GM18861 (cell line): ENCODE data around the gene VPS37D.
"Not testable (repeated sequence)": the region's sequence is repeated elsewhere in the genome, so short reads cannot be mapped to it uniquely, and the experiment has no call there.

ENCODE experiments used
- ATAC-seq: cut with Tn5 transposase; IDR thresholded peaks from one replicate; pipeline ENCODE4 v1.9.1; 2021; ENCODE audit not compliant: unreplicated experiment

The VPS37D gene, protein sequence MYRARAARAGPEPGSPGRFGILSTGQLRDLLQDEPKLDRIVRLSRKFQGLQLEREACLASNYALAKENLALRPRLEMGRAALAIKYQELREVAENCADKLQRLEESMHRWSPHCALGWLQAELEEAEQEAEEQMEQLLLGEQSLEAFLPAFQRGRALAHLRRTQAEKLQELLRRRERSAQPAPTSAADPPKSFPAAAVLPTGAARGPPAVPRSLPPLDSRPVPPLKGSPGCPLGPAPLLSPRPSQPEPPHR

DNA sequence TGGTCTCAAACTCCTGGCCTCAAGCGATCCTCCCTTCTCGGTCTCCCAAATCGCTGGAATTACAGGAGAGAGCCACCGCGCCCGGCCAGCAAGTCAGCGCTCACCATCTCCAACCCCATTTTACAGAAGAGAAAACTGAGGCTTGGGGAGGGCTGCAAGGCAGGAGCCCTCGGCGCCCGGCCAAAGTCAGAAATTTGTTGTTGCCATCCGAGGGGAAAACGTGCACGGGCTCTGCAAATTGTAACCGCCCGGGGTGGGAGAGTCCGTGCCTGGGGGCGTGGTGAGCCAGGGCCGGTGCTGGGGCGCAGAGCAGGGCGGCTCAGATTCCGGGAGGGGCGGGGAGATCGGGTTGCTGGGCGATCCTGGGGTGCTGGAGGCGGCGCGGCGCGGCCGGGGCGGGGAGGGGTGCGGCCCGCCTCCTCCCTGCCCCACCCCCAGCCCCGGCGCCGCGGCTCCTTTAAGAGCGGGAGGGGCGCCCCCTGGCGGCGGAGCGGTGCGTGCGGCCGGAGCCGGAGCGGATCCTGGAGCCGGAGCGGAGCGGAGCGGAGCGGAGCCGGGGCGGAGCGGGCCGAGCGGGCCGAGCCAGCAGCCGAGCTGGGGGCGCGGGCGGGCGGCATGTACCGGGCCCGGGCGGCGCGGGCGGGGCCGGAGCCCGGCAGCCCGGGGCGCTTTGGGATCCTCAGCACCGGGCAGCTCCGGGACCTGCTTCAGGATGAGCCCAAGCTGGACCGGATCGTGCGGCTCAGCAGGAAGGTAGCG, at the start of gene VPS37D:
Gene VPS37D, plus strand, starts transcription at position 488 of the 759 bp plus-strand sequence. Its CDS starts 128 bp downstream, at position 616.
- ATAC-seq: peak; percentile 79

DNA sequence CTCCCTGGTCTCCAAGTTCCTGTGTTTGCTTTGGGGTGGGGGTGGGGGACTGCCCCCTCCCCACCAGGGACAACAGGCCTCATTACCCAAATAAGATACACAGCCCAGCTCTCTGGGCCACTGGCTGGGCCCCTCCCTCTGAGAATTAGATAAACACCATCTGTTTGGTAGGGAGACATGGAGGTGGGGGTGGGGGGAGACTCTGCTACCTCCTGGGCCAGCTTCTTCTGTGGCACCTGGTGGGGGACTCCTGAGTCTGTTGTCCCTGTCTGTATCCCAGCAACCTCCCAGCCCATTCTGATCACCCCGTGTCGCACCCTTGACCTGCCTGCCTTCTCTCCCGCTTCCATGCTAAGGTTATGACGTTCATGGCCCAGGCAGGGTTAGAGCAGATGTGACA, 49.1 kb upstream of the VPS37D start:
- ATAC-seq: no peak

DNA sequence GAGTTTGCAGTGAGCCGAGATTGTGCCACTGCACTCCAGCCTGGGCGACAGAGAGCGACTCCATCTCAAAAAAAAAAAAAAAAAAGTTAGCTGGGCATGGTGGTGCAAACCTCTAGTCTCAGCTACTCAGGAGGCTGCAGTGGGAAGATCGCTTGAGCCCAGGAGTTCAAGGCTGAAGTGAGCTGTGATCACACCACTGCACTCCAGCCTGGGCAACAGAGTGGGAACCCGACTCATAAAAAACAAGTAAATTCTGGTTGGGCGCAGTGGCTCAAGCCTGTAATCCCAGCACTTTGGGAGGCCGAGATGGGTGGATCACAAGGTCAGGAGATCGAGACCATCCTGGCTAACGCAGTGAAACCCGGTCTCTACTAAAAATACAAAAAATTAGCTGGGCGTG, 48.2 kb upstream of the VPS37D start:
- ATAC-seq: not testable (repeated sequence)

DNA sequence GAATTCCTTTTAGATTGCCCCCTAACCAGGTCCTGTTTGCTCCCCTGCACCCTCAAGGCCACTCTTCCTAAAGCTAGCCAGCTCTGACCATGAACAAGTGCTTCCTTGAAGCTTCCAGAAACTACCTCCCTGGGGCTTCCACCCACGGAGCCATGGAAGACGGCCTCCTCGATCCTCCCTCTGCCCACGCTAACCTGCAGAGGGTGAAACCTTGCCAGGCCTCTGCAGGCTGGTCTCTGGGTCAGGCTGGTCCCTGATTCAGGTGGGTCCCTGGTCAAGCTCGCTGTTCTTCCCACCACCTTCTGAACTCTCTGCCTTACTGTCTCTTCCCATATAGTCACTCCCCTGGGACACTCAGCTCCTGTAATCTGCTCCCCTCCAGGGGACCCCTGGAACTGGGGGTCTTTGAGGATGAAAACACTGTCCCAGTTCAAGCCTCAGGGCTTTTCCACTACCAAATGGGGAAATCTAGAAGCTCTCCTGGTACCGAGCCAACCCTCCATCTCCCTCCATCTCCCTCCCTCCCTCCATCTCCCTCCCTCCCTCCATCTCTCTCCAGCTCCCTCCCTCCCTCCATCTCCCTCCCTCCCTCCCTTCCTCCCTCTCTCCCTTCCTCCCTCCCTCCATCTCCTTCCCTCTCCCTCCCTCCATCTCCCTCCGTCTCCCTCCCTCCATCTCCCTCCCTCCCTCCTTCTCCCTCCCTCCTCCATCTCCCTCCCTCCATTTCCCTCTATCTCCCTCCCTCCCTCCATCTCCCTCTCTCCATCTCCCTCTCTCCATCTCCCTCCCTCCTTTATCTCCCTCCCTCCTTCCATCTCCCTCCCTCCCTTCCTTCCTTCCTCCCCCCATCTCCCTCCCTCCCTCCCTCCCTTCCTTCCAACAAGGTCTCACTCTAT, 46.2 kb upstream of the VPS37D start:
- ATAC-seq: no peak

DNA sequence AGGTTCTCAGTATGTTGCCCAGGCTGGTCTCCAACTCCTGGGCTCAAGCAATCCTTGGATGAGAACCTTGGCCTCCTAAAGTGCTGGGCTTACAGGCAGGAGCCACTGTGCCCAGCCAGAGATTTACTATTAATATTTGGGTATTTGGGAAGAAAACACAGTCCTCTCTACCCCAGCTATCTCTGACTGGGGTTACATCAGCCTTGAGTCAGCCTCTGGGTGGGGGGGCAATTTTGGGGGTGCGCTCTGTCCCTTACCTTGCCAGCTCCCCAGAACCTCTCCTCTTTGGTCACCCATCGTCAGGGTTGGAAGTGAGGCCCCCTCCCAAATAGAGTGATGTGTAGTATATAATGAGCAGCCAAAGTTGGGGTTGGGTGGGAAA, 45.1 kb upstream of the VPS37D start:
- no peak for ATAC-seq

DNA sequence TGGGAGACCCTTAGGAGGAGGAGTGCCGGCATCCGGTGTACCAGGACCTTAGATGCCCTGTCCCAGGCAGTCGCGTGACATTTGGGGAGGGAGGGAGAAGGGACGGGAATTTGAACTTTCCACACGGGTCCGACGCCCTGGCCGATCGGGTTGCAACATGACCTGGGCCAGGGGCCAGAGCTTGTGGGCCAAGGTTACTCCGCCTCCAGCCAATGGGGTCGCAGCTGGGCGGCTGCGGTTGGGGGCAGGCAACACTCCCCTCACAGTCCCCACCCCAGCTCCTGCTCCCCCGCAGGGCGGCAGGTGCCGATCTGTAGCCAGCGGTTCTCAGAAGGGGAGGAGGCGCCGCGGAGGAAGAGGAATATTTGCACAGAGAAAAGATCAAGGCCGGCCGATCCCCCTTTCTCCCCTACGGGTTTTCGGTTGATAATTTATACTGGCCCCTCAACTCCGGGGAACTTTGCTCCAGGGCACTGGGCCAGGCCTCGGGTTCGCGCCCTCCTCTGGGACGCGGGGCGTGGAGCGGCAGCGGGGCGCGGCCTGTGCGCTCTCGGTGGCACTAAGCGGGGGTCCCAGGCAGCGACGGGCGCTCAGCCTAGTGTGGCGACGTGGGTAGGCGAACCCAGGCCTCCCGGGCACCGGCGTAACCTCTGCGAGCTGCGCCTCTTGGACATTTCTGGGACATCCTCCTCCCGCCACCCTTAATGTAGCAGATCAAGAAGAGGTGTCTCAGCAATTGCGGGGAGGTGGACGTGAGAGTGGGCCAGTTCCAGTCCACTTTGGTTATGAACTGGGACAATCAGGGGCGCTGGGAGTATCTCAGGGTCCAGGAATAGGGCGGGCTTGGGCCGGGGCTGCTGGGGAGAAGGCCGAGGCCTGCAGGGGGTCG, 44.5 kb upstream of the VPS37D start:
- ATAC-seq: no peak

DNA sequence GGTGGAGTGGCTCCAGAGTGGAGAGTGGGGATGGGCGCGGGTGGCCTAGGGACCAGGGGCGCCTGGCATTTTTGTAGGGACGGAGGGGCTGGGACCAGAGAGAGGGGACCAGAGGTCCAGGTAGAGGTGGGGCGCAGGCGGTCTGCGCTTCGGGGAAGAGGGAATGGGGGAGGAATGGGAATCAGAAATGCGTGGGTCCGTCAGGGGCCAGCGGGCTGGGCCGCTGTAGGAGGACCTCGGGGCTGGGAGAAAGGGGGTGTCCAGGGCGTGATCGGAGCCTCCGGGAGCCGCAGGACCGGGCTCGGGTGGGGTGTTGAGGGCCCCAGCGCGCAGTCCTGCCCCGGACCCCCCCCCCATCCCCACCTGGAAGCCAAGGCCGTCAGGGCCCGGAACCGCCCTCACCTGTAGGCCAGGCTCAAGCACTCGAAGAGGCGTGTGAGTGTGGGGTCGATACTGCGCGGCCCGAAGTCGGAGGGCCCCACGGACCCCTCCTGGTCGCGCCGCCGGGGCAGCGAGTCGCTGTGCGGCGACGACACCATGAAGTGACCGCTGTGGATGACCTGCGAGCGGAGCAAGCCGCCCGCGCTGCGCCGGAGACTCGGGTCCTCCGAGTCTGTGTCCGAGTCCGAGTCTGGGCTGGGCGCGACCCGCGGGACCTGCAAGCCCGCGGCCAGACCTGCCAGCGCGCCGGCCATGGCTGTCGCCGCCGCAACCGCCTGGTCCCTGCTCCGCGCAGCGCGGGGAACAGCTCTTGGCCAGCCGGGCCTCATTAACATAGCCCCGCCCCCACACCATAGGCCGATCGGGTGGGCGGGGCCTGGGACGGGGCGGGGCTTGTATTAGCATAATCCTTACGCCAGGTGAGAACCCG, 43.6 kb upstream of the VPS37D start, which contains the start of gene MLXIPL:
Gene MLXIPL, minus strand, starts transcription at position 725 of the 871 bp plus-strand sequence. Its CDS starts 30 bp downstream, at position 695.
- ATAC-seq: no peak

DNA sequence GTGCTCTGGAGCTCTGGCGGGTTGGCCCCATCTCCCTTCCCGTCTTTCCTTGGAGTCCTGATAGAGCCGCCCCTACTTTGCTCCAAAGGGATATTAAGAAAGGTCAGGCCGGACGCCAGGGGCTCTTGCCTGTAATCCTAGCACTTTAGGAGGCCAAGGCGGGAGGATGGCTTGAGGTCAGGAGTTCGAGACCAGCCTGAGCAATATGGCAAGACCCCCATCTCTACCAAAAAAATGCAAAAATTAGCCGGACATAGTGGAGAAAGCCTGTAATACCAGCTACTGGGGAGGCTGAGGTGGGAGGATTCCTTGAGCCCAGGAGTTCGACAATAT, 43.0 kb upstream of the VPS37D start:
- no peak for ATAC-seq

DNA sequence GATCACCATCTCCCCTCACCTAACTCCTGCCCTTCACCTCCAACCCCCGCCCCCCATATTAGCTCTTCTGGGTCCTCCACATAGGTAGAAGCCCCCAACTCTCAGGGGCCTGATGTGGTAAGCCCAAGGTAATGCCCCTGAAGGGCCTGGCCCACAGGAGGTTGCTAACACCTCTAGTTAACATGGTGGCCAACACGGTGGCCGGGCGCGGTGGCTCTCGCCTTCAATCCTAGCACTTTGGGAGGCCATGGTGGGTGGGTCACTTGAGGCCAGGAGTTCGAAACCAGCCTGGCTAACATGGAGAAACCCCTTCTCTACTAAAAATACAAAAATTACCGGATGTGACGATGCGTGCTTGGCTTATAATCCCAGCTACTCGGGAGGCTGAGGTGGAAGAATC, 42.4 kb upstream of the VPS37D start:
- no peak for ATAC-seq

DNA sequence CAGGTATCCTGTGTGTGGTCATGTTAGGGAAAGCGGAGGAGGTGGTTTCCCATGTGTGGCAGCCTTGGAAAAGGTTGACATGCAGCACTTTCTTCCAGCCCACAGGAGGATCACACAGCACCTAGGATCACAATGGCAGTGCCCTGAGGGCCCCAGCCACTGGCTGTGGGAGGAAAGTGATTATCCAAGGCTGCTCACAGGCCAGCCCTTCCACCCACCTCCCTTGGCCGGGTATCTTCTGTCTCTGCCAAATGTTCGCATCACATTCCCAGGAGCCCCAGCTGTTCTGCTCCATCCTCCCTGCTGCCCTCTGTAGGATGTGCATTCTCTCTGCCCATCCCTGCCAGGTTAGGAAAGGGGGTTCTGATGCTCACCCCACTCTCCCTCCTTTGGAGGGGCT, 40.8 kb upstream of the VPS37D start:
- no peak for ATAC-seq

DNA sequence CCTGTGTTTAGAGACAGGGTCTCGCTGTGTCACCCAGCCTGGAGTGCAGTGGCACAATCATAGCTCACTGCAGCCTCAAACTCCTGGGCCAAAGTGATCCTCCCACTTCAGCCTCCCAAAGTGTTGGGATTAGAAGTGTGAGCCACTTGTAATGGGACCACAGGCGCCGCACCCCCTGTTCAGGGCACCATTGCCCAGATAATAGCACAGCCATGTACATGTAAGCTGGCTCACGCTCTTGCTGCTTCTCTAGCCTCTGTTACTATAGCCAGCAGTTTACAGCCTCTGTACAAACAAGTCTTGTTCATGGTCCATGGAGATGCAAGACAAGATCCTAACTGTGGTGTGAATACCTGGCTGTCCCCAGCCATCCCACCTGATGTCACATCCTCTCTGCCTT, 39.1 kb upstream of the VPS37D start:
- no peak for ATAC-seq

DNA sequence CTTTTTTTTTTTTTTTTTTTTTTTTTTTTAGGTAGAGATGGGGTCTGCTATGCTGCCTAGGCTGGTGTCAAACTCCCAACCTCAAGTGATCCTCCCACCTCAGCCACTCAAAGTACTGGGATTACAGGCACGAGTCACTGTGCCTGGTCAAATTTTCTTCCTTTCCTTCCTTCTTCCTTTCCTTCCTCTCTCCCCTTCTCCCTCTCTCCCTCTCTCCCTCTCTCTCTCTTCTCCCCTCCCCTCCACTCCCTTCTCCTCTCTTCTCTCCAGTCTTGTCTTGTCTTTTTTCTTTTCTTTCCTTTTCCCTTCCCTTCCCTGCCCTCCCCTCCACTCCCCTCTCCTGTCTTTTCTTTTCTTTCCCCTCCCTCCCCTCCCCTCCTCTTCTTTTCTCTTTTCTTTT, 36.1 kb upstream of the VPS37D start:
- no peak for ATAC-seq

DNA sequence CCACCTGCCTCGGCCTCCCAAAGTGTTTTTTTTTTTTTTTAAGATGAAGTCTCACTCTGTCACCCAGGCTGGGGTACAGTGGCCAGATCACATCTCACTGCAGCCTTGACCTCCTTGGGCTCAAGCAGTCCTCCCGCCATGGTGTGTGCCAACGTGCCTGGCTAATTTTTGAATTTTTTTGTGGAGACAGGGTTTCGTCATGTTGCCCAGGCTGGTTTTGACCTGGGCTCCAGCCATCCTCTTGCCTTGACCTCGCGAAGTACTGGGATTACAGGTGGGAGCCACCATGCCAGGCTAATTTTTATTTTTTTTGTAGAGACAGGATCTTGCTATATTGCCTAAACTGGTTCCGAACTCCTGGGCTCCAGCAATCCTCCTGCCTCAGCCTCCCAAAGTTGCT, 34.3 kb upstream of the VPS37D start:
- ATAC-seq: no peak

DNA sequence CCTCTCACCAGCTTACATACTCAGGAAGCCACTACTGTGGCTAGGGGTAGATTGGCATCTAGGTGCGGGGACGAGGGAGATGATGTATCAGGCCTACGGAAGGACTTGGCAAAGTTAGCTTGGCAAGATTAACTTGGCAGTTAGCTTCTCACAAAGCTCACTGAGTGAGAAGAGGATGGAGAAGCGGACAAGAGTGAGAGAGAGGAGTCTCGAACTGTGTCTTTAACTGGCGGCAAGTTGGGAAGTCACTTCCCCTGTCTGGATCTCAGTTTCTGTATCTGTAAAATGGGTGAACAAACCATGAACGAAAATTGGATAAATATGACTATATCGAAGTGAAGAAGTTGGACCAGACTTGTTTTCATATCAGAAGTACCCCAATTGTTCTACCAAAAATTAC, 33.8 kb upstream of the VPS37D start:
- ATAC-seq: no peak

DNA sequence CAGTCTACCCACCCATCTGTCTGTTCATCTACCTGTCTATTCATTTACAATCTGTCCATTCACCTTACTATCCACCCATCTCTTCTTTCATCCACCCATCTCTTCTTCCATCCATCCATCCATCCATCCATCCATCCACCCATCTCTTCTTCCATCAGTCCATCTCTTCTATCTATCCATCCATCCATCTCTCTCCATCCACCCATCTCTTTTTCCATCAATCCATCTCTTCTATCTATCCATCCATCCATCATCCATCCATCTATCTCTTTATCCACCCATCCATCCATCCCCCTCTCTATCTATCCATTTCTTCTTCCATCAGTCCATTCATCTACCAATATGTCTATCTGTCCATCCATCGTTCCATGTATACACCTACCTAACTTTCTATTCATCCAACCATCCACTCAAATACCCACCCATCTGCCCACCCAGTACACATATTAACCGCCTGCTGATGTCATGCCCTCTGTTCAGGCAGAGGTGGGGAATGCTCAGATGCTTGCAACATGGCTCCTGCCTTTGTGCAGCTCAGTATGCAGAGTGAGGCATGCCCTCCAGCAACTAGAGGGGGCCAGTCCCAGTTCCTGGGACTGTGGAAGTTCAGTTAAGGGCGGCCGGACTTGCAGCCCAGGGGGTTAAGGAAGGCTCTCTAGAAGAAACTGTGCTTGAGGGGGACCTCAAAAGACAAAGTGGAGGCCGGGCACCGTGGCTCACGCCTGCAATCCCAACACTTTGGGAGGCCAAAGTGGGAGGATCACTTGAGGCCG, 32.0 kb upstream of the VPS37D start:
- no peak for ATAC-seq

DNA sequence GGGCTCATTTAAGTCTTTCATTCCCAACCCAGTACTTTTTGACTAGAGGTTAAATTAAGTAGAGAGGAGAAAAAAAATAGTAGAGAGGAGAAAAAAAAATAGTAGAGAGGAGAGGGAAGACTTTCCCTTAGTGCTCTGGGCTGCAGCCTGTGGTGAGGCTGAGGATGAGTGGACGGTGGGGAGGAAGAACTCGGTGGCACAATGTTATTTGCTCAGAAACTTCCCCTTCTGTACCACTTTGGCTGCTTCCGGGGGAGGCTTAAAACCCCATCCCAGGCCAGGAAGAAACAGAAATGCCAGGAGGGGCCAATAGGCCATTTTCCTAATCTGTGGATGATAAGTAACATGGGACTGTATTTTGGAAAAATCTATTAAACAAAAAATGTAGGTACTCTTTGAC, 28.7 kb upstream of the VPS37D start:
- no peak for ATAC-seq

DNA sequence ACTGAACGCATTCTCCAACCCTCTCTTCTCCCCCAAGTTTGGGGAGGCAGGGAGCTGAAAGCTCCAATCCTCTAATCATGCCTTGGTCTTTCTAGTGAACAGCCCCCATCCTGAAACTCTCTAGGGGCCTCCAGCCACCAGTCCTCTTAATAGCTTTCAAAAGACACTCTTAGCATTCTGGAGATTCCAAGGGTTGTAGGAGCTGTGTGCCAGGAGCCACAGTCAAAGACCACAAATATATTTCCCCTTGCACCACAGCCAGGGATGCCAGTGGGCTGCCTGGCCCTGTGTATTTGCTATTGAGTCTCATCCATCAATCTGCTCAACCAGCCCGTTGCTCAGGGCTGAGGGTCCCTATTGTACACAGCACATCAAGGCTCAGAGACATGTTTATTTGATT, 24.8 kb upstream of the VPS37D start:
- no peak for ATAC-seq

DNA sequence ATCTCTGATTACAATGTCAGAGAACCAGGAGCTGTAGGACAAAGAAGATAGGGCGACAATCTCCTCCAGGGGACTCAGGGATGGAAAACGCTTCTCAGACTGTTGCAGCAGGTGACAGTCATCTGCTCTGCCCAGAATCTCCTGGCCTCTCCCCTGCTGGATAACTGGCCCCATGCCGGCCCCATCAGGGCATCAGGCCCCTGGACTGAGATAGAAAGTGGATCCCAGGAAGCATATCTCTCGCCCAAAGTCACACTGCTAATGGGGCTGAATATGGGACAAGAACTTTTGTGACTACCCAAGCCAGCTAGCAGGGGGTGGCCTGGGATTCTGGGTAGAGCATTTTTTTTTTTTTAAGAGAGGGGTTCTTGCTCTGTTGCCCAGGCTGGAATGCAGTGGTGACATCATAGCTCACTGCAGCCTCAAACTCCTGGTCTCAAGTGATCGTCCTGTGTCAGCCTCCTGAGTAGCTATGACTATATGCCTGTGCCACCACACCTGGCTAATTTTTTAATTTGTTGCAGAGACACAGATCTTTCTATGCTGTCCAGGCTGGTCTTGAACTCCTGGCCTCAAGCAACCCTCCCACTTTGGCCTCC, 22.8 kb upstream of the VPS37D start:
- ATAC-seq: no peak
